SK-N-SH (cell line): ENCODE measurements around the gene SLC17A3. TPM values are rescaled to one million over a fixed set of nuclear protein-coding genes. Genes with fewer than 3 reads are reported as not detected.

Source experiments
- CTCF ChIA-PET: fragments of 300-600, 350-600 bp; formaldehyde crosslinking; extraction: SDS; loops from one replicate; lab custom pipeline; 2021; lab: Yijun Ruan, JAX
- POLR2A ChIA-PET: fragments of 350-600 bp; sonication (Branson Sonifier 250); formaldehyde crosslinking; extraction: SDS; loops from one replicate; lab custom pipeline; 2020; ENCODE audit warnings: antibody characterized with exemption, inconsistent platforms; lab: Yijun Ruan, JAX
- DNase-seq: peaks from one replicate; pipeline ENCODE4 v3.0.0; 2012
- H2AFZ ChIP-seq: fragments of 200-600 bp; sonication (generic); 2 replicates; pipeline ENCODE4 v1.8.1; 2016; ENCODE audit warnings: antibody characterized with exemption, mild to moderate bottlenecking, low read depth
- H3F3A ChIP-seq: fragments of 200-600 bp; sonication (generic); replicated peaks from 2 replicates; pipeline ENCODE3; 2016; ENCODE audit warnings: antibody characterized with exemption, mild to moderate bottlenecking; ENCODE audit not compliant: insufficient read depth
- H3K27ac ChIP-seq, 2 experiments: fragments of 200-500 bp in 1 of 2; fragments of 200-600 bp in 1 of 2; sonication (Bioruptor generic) in 1 of 2; sonication (generic), shearing (Covaris generic) in 1 of 2; 2 replicates each; pipeline versions ENCODE4 v1.5.1 to v1.6.1; 2014 to 2016; ENCODE audit warnings: low read depth in 2 of 2, inconsistent platforms in 1 of 2, low read length in 1 of 2, mild to moderate bottlenecking in 1 of 2, mixed read lengths in 1 of 2
- H3K27me3 ChIP-seq: fragments of 200-600 bp; sonication (generic), shearing (Covaris generic); 2 replicates; pipeline ENCODE4 v1.6.1; 2016; ENCODE audit warnings: mixed run types; ENCODE audit not compliant: insufficient read depth
- H3K36me3 ChIP-seq, 2 experiments: fragments of 200-500 bp in 1 of 2; fragments of 200-600 bp in 1 of 2; sonication (Bioruptor generic) in 1 of 2; sonication (generic) in 1 of 2; replicated peaks in 1 of 2; 2 replicates each; pipeline versions ENCODE3 to v1.5.1; 2014 to 2016; ENCODE audit warnings: low read length in 1 of 2, mild to moderate bottlenecking in 1 of 2; ENCODE audit not compliant: insufficient read depth in 2 of 2, control insufficient read depth in 1 of 2
- H3K4me1 ChIP-seq, 2 experiments: fragments of 200-500 bp in 1 of 2; fragments of 200-600 bp in 1 of 2; sonication (Bioruptor generic) in 1 of 2; sonication (generic), shearing (Covaris generic) in 1 of 2; 2 replicates each; pipeline versions ENCODE4 v1.5.1 to v1.6.1; 2014 to 2016; ENCODE audit warnings: low read depth in 1 of 2, low read length in 1 of 2, mixed run types in 1 of 2; ENCODE audit not compliant: insufficient read depth in 2 of 2, control insufficient read depth in 1 of 2
- H3K4me2 ChIP-seq: fragments of 200-600 bp; sonication (generic), shearing (Covaris generic); 2 replicates; pipeline ENCODE4 v1.6.1; 2017; ENCODE audit warnings: mixed run types
- H3K4me3 ChIP-seq, 2 experiments: fragments of 200-500 bp in 1 of 2; fragments of 200-600 bp in 1 of 2; sonication (Bioruptor generic) in 1 of 2; sonication (generic), shearing (Covaris generic) in 1 of 2; 2 replicates each; pipeline versions ENCODE4 v1.5.1 to v1.8.1; 2014 to 2016; ENCODE audit warnings: low read depth in 2 of 2, inconsistent platforms in 1 of 2, low read length in 1 of 2, mild to moderate bottlenecking in 1 of 2, mixed read lengths in 1 of 2, moderate library complexity in 1 of 2
- H3K79me2 ChIP-seq: fragments of 200-600 bp; sonication (generic); 2 replicates; pipeline ENCODE4 v1.8.1; 2017; ENCODE audit warnings: mild to moderate bottlenecking; ENCODE audit not compliant: insufficient read depth
- H3K9ac ChIP-seq: fragments of 200-600 bp; sonication (generic); 2 replicates; pipeline ENCODE4 v1.6.1; 2017; ENCODE audit warnings: mixed run types
- H3K9me2 ChIP-seq: fragments of 200-600 bp; sonication (generic); 2 replicates; pipeline ENCODE4 v1.6.1; 2017; ENCODE audit warnings: mixed run types
- H3K9me3 ChIP-seq: fragments of 200-600 bp; sonication (generic); 2 replicates; pipeline ENCODE4 v1.6.1; 2017; ENCODE audit warnings: mixed run types, mild to moderate bottlenecking, moderate library complexity
- H4K20me1 ChIP-seq: fragments of 200-600 bp; sonication (generic); 2 replicates; pipeline ENCODE4 v1.6.1; 2017; ENCODE audit warnings: mild to moderate bottlenecking, mixed run types; ENCODE audit not compliant: insufficient read depth
- CTCF ChIP-seq: fragments of 200-600 bp; sonication (generic); IDR thresholded peaks from 2 replicates; pipeline ENCODE4 v1.6.1; 2017; ENCODE audit warnings: antibody characterized with exemption, mild to moderate bottlenecking, moderate library complexity
- EP300 ChIP-seq, 2 experiments: IDR thresholded peaks; 2 replicates each; pipeline versions ENCODE4 v1.4.0 to v1.6.1; 2012; ENCODE audit warnings: borderline replicate concordance in 1 of 2, low read depth in 1 of 2, low read length in 1 of 2
- EZH2phosphoT487 ChIP-seq: fragments of 200-600 bp; sonication (generic); IDR thresholded peaks from 2 replicates; pipeline ENCODE4 v1.6.1; 2017; ENCODE audit warnings: low read depth, mixed run types, mild to moderate bottlenecking, antibody characterized with exemption, moderate library complexity, borderline replicate concordance
- FOSL2 ChIP-seq: IDR thresholded peaks from 2 replicates; pipeline ENCODE4 v1.4.0; 2012; ENCODE audit warnings: low read depth, mild to moderate bottlenecking, moderate library complexity, borderline replicate concordance
- FOXM1 ChIP-seq: IDR thresholded peaks from 2 replicates; pipeline ENCODE4 v1.4.0; 2012; ENCODE audit warnings: low read depth, mild to moderate bottlenecking
- GATA2 ChIP-seq: sonication (generic); formaldehyde crosslinking; IDR thresholded peaks from 2 replicates; pipeline ENCODE4 v1.5.0; 2020; ENCODE audit warnings: mild to moderate bottlenecking, missing genetic modification reagents
- IRF3 ChIP-seq: fragments of 150-350 bp; IDR thresholded peaks from 2 replicates; pipeline ENCODE4 v1.6.1; 2016; ENCODE audit warnings: mild to moderate bottlenecking, low read depth, low read length
- MEF2A ChIP-seq: IDR thresholded peaks from 2 replicates; pipeline ENCODE4 v1.4.0; 2012; ENCODE audit warnings: low read depth, borderline replicate concordance
- NRF1 ChIP-seq: IDR thresholded peaks from 2 replicates; pipeline ENCODE4 v1.6.1; 2012; ENCODE audit warnings: low read depth, mild to moderate bottlenecking, low read length
- POLR2AphosphoS5 ChIP-seq: IDR thresholded peaks from 2 replicates; pipeline ENCODE4 v1.6.1; 2012; ENCODE audit warnings: low read depth, low read length
- RCOR1 ChIP-seq: fragments of 150-350 bp; IDR thresholded peaks from 2 replicates; pipeline ENCODE4 v1.6.1; 2017; ENCODE audit warnings: antibody characterized with exemption, low read length
- REST ChIP-seq: IDR thresholded peaks from 2 replicates; pipeline ENCODE4 v1.6.1; 2012; ENCODE audit warnings: mild to moderate bottlenecking, low read depth, low read length, moderate library complexity
- RFX5 ChIP-seq: IDR thresholded peaks from 2 replicates; pipeline ENCODE4 v1.6.1; 2012; ENCODE audit warnings: mild to moderate bottlenecking, improper control_type of control experiment, low read length
- SIN3A ChIP-seq: IDR thresholded peaks from 2 replicates; pipeline ENCODE4 v1.6.1; 2012; ENCODE audit warnings: low read depth, mild to moderate bottlenecking, low read length, moderate library complexity, borderline replicate concordance
- TCF12 ChIP-seq: IDR thresholded peaks from 2 replicates; pipeline ENCODE4 v1.4.0; 2012
- TEAD4 ChIP-seq: IDR thresholded peaks from 2 replicates; pipeline ENCODE4 v1.4.0; 2012; ENCODE audit warnings: mild to moderate bottlenecking, borderline replicate concordance; ENCODE audit not compliant: insufficient read depth
- USF2 ChIP-seq: fragments of 150-350 bp; IDR thresholded peaks from 2 replicates; pipeline ENCODE4 v1.6.1; 2017; ENCODE audit warnings: antibody characterized with exemption, low read length, low read depth, borderline replicate concordance
- YY1 ChIP-seq: IDR thresholded peaks from 2 replicates; pipeline ENCODE4 v1.4.0; 2012; ENCODE audit warnings: low read depth, mild to moderate bottlenecking
- WGBS: methylation state at CpG from one replicate; pipeline ENCODE4 v1.1.6; 2017; ENCODE audit warnings: low lambda C conversion rate; 5-methylcytosine and 5-hydroxymethylcytosine counted together
- polyA plus RNA-seq, 3 experiments: library from polyadenylated mRNA; depleted of rRNA; stranded (reverse); fragments of >200 nt; gene quantifications; 2 replicates each; pipeline ENCODE4 v1.2.3, GENCODE V29; 2012

SLC17A3 gene
- polyA plus RNA-seq (2012; rRNA removed), result 0.08 TPM in 1 of 2 replicates, not detected in the other
- polyA plus RNA-seq (2012; cell fraction: cytosol; rRNA removed), result 0.04 TPM in 1 of 2 replicates, not detected in the other
- not detected in 2 replicates for polyA plus RNA-seq (2012; cell fraction: nucleus; rRNA removed)

- Histone ChIP-seq H4K20me1 (no peaks in the 10 kb centered on the region), H2AFZ (no peak within 1 kb of the TSS), H3K9ac (no peak within 1 kb of the TSS), H3K79me2 (no peaks in the 10 kb centered on the region), H3K9me2 (no peaks in the 10 kb centered on the region), H3K9me3 (no peaks in the 10 kb centered on the region), H3K27ac (no peak within 1 kb of the TSS), H3K36me3 (no peaks in the 10 kb centered on the region), H3K27me3 (no peaks in the 10 kb centered on the region), H3K4me1 (no peaks in the 10 kb centered on the region), H3K4me2 (no peak within 1 kb of the TSS), H3F3A (no peaks in the 10 kb centered on the region), H3K4me3 (no peak within 1 kb of the TSS)
- ChIA-PET CTCF (interaction anchor here (0.8 kb wide), 1 partner anchor 153 kb away, joined by 3 read pairs; no protein-coding TSS in a partner anchor), POLR2A (no interaction called here)
- DNase-seq, result no peak
- 59% methylated on average over 3 of the region's 3 CpGs for WGBS
- no peak for TF ChIP-seq RFX5
- no peak for TF ChIP-seq IRF3
- no peak for TF ChIP-seq TEAD4
- TF ChIP-seq SIN3A, result no peak
- TF ChIP-seq EP300 (IDR thresholded peaks at IDR 0.05; ENCODE audit: borderline replicate concordance in 1 of 2, low read depth in 1 of 2, low read length in 1 of 2), result no peak
- TF ChIP-seq GATA2, result no peak
- no peak for TF ChIP-seq POLR2AphosphoS5
- no peak for TF ChIP-seq NRF1
- no peak for TF ChIP-seq YY1
- TF ChIP-seq CTCF, result no peak
- TF ChIP-seq FOXM1, result no peak
These were observed at the start of gene SLC17A3 for GRCh38 chr6:25874118-25874517. TSS of gene SLC17A3 (minus strand) at chr6:25874243. CDS start at chr6:25868387, 5,856 bp downstream.

GRCh38 chr6:25922301-25922700 lies 48.3 kb upstream of the SLC17A3 start:
- POLR2A ChIA-PET, result no interaction called here
- WGBS, result 39% methylated on average over 2 of the region's 2 CpGs
- DNase-seq, result no peak
- no peak for TF ChIP-seq YY1
- no peak for TF ChIP-seq CTCF
- TF ChIP-seq RFX5, result no peak
- TF ChIP-seq EZH2phosphoT487, result no peak
- no peak for TF ChIP-seq FOSL2
- TF ChIP-seq MEF2A, result no peak
- TF ChIP-seq RCOR1, result no peak
- TF ChIP-seq TCF12, result no peak
- TF ChIP-seq USF2, result no peak
- TF ChIP-seq REST, result no peak

More at GRCh38 chr6:25922301-25922700, 48.3 kb upstream of the SLC17A3 start:
- H3K36me3 ChIP-seq, result no peaks in the 10 kb centered on the region
- H3K9me3 ChIP-seq, result no peaks in the 10 kb centered on the region
- H4K20me1 ChIP-seq, result no peaks in the 10 kb centered on the region
- H3K4me2 ChIP-seq, result no peak overlapping the region
- no peaks in the 10 kb centered on the region for H3K9me2 ChIP-seq
- H3K79me2 ChIP-seq, result no peaks in the 10 kb centered on the region
- no peaks in the 10 kb centered on the region; the same call in 1 of the 2 replicates for H3K27me3 ChIP-seq
- no peaks in the 10 kb centered on the region for H3F3A ChIP-seq
- no peak overlapping the region for H3K9ac ChIP-seq
- CTCF ChIA-PET, result no interaction called here
- H2AFZ ChIP-seq, result no peak overlapping the region
- no peak overlapping the region for H3K4me3 ChIP-seq
- peaks cover 0 to 7% of the 10 kb centered on the region in 2 experiments; a peak in 2 of 4 replicates for H3K4me1 ChIP-seq
- no peak overlapping the region for H3K27ac ChIP-seq
